Kidney (tissue), 14 donors: ENCODE measurements around the gene SLC25A27. TPM values are rescaled to one million over a fixed set of nuclear protein-coding genes. Genes with fewer than 3 reads are reported as not detected.

Experiments used
- DNase-seq, 5 donors: peaks; one replicate each; pipeline ENCODE4 v3.0.0-alpha.2; 2013 to 2020
- FAIRE-seq: peaks from 2 replicates; lab custom pipeline; 2012; peaks lifted over from hg19 to GRCh38; lab: Jason Lieb, UNC
- H3K27ac ChIP-seq, 2 donors: one replicate each; pipeline ENCODE4 v1.7.0; 2013; ENCODE audit warnings: low read depth in 2 of 2, low read length in 2 of 2, inconsistent platforms in 1 of 2
- H3K27me3 ChIP-seq: one replicate; pipeline ENCODE4 v1.7.1; 2013; ENCODE audit warnings: low read length, inconsistent platforms; ENCODE audit not compliant: control insufficient read depth, insufficient read depth
- H3K36me3 ChIP-seq, 3 donors: one replicate each; pipeline versions ENCODE4 v1.7.0 to v1.7.1; 2013; ENCODE audit warnings: low read length in 3 of 3, control low read depth in 1 of 3, inconsistent platforms in 1 of 3; ENCODE audit not compliant: insufficient read depth in 3 of 3, control insufficient read depth in 2 of 3
- H3K4me1 ChIP-seq, 3 donors: one replicate each; pipeline versions ENCODE4 v1.7.0 to v1.7.1; 2013; ENCODE audit warnings: low read length in 3 of 3, inconsistent platforms in 1 of 3, low read depth in 1 of 3; ENCODE audit not compliant: control insufficient read depth in 2 of 3, insufficient read depth in 2 of 3
- H3K4me3 ChIP-seq, 3 donors: one replicate each; pipeline versions ENCODE4 v1.7.0 to v1.8.1; 2013; ENCODE audit warnings: low read length in 3 of 3, control low read depth in 1 of 3, inconsistent platforms in 1 of 3
- H3K9ac ChIP-seq, 3 donors: one replicate each; pipeline versions ENCODE4 v1.7.0 to v1.7.1; 2013; ENCODE audit warnings: low read length in 3 of 3, control low read depth in 1 of 3, inconsistent platforms in 1 of 3
- H3K9me3 ChIP-seq, 3 donors: one replicate each; pipeline versions ENCODE4 v1.7.0 to v1.7.1; 2013; ENCODE audit warnings: low read length in 3 of 3, control low read depth in 1 of 3, inconsistent platforms in 1 of 3; ENCODE audit not compliant: control insufficient read depth in 2 of 3, insufficient read depth in 1 of 3
- CTCF ChIP-seq: IDR thresholded peaks from 3 replicates; pipeline ENCODE4 v1.5.1; 2012; ENCODE audit warnings: mild to moderate bottlenecking, moderate library complexity, borderline replicate concordance; ENCODE audit not compliant: insufficient read depth; ENCODE audit errors: extremely low read depth
- intact Hi-C: fragments of 100-400 bp; cut with DNase I; formaldehyde crosslinking; loops from one replicate; pipeline ENCODE4 v1.11.1; 2022
- polyA plus RNA-seq: library from polyadenylated mRNA; stranded (reverse); fragments of 350-450 nt; fragmentation: Illumina TruSeq; extraction: RNeasy Lipid Tissue Mini Kit (QIAGEN cat#74804); gene quantifications from one replicate; pipeline ENCODE4 v1.2.3, GENCODE V29; 2014; ENCODE audit warnings: low read depth, low replicate concordance; ENCODE audit not compliant: insufficient read depth
- total RNA-seq: library from RNA; stranded (reverse); fragmentation: NEBNext Ultra II Directional; extraction: Animal tissue kit (Norgen Biotek cat#: 25700); gene quantifications from one replicate; pipeline ENCODE4 v1.2.1, GENCODE V29; 2021
- donor health status: control.
- donor health status: control.
- donor health status: control.
- donor health status: control.
- donor health status: control.
- donor health status: DM: yes; HTN: yes; CAD: no.
- donor health status: Normal renal cell carcinoma (clear cell type).

SLC25A27 gene
- total and polyA plus RNA-seq, 2 donors from 2014 or later: 19.1 to 22.6 TPM

GRCh38 chr6:46651006-46651405 lies 1.8 kb upstream of the SLC25A27 start:
- no peak for TF ChIP-seq CTCF
- Histone ChIP-seq H3K9ac (no peak overlapping the region), H3K4me1 (peaks cover 0 to 4% (median 0%) of the 10 kb centered on the region in 3 donors), H3K27me3 (no peaks in the 10 kb centered on the region), H3K27ac (no peak overlapping the region), H3K9me3 (no peaks in the 10 kb centered on the region), H3K36me3 (no peaks in the 10 kb centered on the region), H3K4me3 (peak overlapping the region; percentile 18 to 46 (median 35))
- FAIRE-seq (no peak), DNase-seq (peak in 2 of 5 donors; percentile 7 to 16)
- intact Hi-C loops: no loop called here

- Histone ChIP-seq H3K4me1 (peaks cover 0 to 4% (median 0%) of the 10 kb centered on the region in 3 donors), H3K4me3 (peak overlapping the region; percentile 93 to 98 (median 93)), H3K9ac (peak overlapping the region in 2 of 3 donors; percentile 78 to 87), H3K27ac (peak overlapping the region in 1 of 2 donors; percentile 95), H3K27me3 (no peaks in the 10 kb centered on the region), H3K36me3 (no peaks in the 10 kb centered on the region), H3K9me3 (no peaks in the 10 kb centered on the region)
- intact Hi-C loops: no loop called here
- no peak for TF ChIP-seq CTCF
- DNase-seq (peak in 1 of 5 donors; percentile 38), FAIRE-seq (peak; percentile 11)
Observed at GRCh38 chr6:46651816-46652215, 959 bp upstream of the SLC25A27 start.

- peak overlapping the region; percentile 78 to 87 (median 83) for H3K9ac ChIP-seq
- intact Hi-C loops: no loop called here
- no peaks in the 10 kb centered on the region for H3K9me3 ChIP-seq
- H3K27ac ChIP-seq: peak overlapping the region; percentile 87 to 95
- no peaks in the 10 kb centered on the region for H3K27me3 ChIP-seq
- no peaks in the 10 kb centered on the region for H3K36me3 ChIP-seq
- H3K4me3 ChIP-seq: peak overlapping the region; percentile 93 to 98 (median 93)
- peaks cover 0 to 4% (median 0%) of the 10 kb centered on the region in 3 donors for H3K4me1 ChIP-seq
- no peak for FAIRE-seq
- TF ChIP-seq CTCF: no peak
- DNase-seq: no peak
Observed at GRCh38 chr6:46652232-46652602, 558 bp upstream of the SLC25A27 start.
